GM12878 (cell line): ENCODE measurements around the gene CHPF2. TPM values are rescaled to one million over a fixed set of nuclear protein-coding genes. Genes with fewer than 3 reads are reported as not detected.

Source experiments
- BMI1 ChIP-seq: fragments of 450-650 bp; IDR thresholded peaks from 2 replicates; pipeline ENCODE4 v1.6.1; 2016; ENCODE audit warnings: mild to moderate bottlenecking, moderate library complexity, borderline replicate concordance
- BRCA1 ChIP-seq: IDR thresholded peaks from 2 replicates; pipeline ENCODE4 v1.6.1; 2011; ENCODE audit warnings: low read depth, low read length, improper control_type of control experiment
- CREM ChIP-seq: IDR thresholded peaks from 2 replicates; pipeline ENCODE4 v1.6.1; 2014; ENCODE audit warnings: antibody characterized with exemption, low read depth
- EGR1 ChIP-seq, 2 experiments: IDR thresholded peaks; 1 replicate in 1 of 2; 2 replicates in 1 of 2; pipeline ENCODE4 v1.6.1; 2011 to 2012; ENCODE audit warnings: low read depth in 2 of 2, low read length in 2 of 2, borderline replicate concordance in 1 of 2, mild to moderate bottlenecking in 1 of 2, moderate library complexity in 1 of 2
- EP300 ChIP-seq, 2 experiments: fragments of 150-350 bp in 1 of 2; IDR thresholded peaks; 2 replicates each; pipeline ENCODE4 v1.6.1; 2011 to 2012; ENCODE audit warnings: low read depth in 2 of 2, low read length in 2 of 2, borderline replicate concordance in 1 of 2, improper control_type of control experiment in 1 of 2, inconsistent platforms in 1 of 2; ENCODE audit not compliant: control insufficient read depth in 1 of 2
- FOS ChIP-seq: IDR thresholded peaks from 3 replicates; pipeline ENCODE4 v1.6.1; 2011; ENCODE audit warnings: borderline replicate concordance; ENCODE audit not compliant: insufficient read length; ENCODE audit errors: extremely low read depth
- GATAD2B ChIP-seq: fragments of 450-650 bp; conservative IDR thresholded peaks from 2 replicates; pipeline ENCODE4 v1.6.1; 2017; ENCODE audit warnings: low read depth, mild to moderate bottlenecking, moderate library complexity
- JUNB ChIP-seq: IDR thresholded peaks from 2 replicates; pipeline ENCODE4 v1.6.1; 2016; ENCODE audit warnings: antibody characterized with exemption, mild to moderate bottlenecking
- KDM1A ChIP-seq: fragments of 200-600 bp; sonication (generic); IDR thresholded peaks from 2 replicates; pipeline ENCODE4 v1.6.1; 2016; ENCODE audit warnings: borderline replicate concordance
- MEF2B ChIP-seq: fragments of 450-650 bp; IDR thresholded peaks from 2 replicates; pipeline ENCODE4 v1.6.1; 2018; ENCODE audit warnings: mild to moderate bottlenecking, moderate library complexity; ENCODE audit not compliant: partially characterized antibody, poor library complexity, severe bottlenecking
- MYC ChIP-seq: IDR thresholded peaks from 2 replicates; pipeline ENCODE4 v1.6.1; 2011; ENCODE audit warnings: mild to moderate bottlenecking, low read length, moderate library complexity, inconsistent platforms; ENCODE audit not compliant: insufficient read depth, insufficient replicate concordance, insufficient read length, severe bottlenecking
- NBN ChIP-seq: fragments of 450-650 bp; IDR thresholded peaks from 2 replicates; pipeline ENCODE4 v1.6.1; 2016
- NR2F1 ChIP-seq: fragments of 450-650 bp; conservative IDR thresholded peaks from 2 replicates; pipeline ENCODE4 v1.6.1; 2017; ENCODE audit warnings: mild to moderate bottlenecking
- PML ChIP-seq: IDR thresholded peaks from 2 replicates; pipeline ENCODE4 v1.6.1; 2012; ENCODE audit warnings: low read length, inconsistent platforms
- RAD21 ChIP-seq: IDR thresholded peaks from 2 replicates; pipeline ENCODE4 v1.6.1; 2011; ENCODE audit warnings: mild to moderate bottlenecking, low read depth, low read length, moderate library complexity; ENCODE audit not compliant: insufficient read depth
- ZNF207 ChIP-seq: fragments of 450-650 bp; IDR thresholded peaks from 2 replicates; pipeline ENCODE4 v1.6.1; 2014; ENCODE audit warnings: antibody characterized with exemption, mild to moderate bottlenecking, borderline replicate concordance
- polyA plus RNA-seq, 11 experiments: library from polyadenylated mRNA; depleted of rRNA in 4 of 11; unstranded in 6 of 11; stranded (reverse) in 5 of 11; fragments of >200 nt; fragmentation: Nextera tagmentation in 4 of 11; fragmentation: Illumina TruSeq in 1 of 11; extraction: Ambion mirVana in 4 of 11; extraction: Trizol in 1 of 11; gene quantifications; 1 replicate in 1 of 11; 2 replicates in 10 of 11; pipeline versions ENCODE4 v1.2.1 to v1.2.3, GENCODE V29; 2011 to 2016; ENCODE audit warnings: inconsistent platforms in 2 of 11, missing spikeins in 2 of 11, low read depth in 1 of 11
- total RNA-seq, 4 experiments: library from RNA; depleted of rRNA in 3 of 4; stranded (reverse); fragments of >200 nt in 3 of 4; fragmentation: Illumina TruSeq in 1 of 4; extraction: Trizol in 1 of 4; gene quantifications; 2 replicates each; pipeline versions ENCODE4 v1.2.1 to v1.2.3, GENCODE V29; 2013 to 2021
- TF ChIP-seq, protein P1 (sequence below): IDR thresholded peaks from 2 replicates; pipeline ENCODE4 v1.6.1; 2012; ENCODE audit warnings: low read depth, low read length, improper control_type of control experiment
- TF ChIP-seq, protein P2 (sequence below): fragments of 450-650 bp; IDR thresholded peaks from 2 replicates; pipeline ENCODE4 v1.6.1; 2017; ENCODE audit warnings: mild to moderate bottlenecking, moderate library complexity
- TF ChIP-seq, protein P3 (sequence below): fragments of 450-650 bp; conservative IDR thresholded peaks from 2 replicates; pipeline ENCODE4 v1.6.1; 2017; ENCODE audit warnings: mild to moderate bottlenecking, moderate library complexity
- TF ChIP-seq, protein P4 (sequence below): fragments of 150-350 bp; IDR thresholded peaks from 2 replicates; pipeline ENCODE4 v1.6.1; 2014; ENCODE audit warnings: mild to moderate bottlenecking, low read depth, low read length

The CHPF2 gene
- total and polyA plus RNA-seq, 10 of the 15 experiments (the other 5 are each of a cell fraction or from before 2014, with no cell fraction given), result 0.23 to 33.1 (median 11.5) TPM

DNA sequence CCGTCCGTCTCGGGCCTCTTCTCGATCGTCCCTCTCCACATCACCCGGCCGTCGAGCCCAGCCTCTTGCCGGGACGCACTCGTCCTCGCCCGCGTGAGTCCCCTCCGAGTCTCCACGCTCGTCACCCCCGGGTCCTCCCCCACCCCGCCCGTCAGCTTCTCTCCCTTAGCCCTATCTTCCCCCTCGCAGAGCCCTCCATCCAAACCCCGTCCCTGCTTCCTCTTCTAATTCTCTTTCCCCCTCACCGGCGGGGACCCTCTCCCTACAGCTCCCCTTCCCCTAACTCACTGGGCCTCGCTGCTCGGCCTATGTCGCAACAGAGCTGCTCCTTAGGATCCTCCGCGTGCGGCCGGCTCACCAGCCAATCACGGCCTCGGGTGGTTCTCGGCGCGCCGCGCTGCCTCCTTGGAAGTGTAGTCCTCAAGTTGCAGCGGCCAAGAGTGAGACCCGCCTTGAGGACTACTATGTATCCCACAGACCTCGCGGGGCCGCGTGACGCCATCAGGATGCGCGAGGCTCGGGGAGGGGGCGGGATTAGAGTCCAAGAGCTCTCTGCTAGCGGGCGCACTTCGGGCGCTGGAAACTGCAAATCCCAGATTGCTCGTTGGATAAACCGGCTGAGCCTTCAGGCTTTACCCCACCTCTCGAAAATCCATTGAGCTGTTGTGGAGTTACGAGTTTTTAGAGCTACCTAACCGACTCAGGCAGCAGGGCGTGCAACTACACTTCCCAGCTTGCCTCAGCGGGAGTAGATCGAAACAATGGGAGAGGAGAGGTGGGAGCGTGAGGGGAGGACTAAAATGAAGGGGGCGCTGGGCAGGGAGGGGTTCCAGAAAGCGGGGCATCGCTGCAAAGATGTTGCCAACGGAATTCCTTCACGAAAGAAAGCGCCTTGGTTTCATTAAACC lies 5.2 kb upstream of the CHPF2 start, which contains the start of gene ABCF2 (continued):
- TF ChIP-seq, protein P1, sequence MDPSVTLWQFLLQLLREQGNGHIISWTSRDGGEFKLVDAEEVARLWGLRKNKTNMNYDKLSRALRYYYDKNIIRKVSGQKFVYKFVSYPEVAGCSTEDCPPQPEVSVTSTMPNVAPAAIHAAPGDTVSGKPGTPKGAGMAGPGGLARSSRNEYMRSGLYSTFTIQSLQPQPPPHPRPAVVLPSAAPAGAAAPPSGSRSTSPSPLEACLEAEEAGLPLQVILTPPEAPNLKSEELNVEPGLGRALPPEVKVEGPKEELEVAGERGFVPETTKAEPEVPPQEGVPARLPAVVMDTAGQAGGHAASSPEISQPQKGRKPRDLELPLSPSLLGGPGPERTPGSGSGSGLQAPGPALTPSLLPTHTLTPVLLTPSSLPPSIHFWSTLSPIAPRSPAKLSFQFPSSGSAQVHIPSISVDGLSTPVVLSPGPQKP, result no peak
- no peak for TF ChIP-seq MYC
- TF ChIP-seq, protein P2, sequence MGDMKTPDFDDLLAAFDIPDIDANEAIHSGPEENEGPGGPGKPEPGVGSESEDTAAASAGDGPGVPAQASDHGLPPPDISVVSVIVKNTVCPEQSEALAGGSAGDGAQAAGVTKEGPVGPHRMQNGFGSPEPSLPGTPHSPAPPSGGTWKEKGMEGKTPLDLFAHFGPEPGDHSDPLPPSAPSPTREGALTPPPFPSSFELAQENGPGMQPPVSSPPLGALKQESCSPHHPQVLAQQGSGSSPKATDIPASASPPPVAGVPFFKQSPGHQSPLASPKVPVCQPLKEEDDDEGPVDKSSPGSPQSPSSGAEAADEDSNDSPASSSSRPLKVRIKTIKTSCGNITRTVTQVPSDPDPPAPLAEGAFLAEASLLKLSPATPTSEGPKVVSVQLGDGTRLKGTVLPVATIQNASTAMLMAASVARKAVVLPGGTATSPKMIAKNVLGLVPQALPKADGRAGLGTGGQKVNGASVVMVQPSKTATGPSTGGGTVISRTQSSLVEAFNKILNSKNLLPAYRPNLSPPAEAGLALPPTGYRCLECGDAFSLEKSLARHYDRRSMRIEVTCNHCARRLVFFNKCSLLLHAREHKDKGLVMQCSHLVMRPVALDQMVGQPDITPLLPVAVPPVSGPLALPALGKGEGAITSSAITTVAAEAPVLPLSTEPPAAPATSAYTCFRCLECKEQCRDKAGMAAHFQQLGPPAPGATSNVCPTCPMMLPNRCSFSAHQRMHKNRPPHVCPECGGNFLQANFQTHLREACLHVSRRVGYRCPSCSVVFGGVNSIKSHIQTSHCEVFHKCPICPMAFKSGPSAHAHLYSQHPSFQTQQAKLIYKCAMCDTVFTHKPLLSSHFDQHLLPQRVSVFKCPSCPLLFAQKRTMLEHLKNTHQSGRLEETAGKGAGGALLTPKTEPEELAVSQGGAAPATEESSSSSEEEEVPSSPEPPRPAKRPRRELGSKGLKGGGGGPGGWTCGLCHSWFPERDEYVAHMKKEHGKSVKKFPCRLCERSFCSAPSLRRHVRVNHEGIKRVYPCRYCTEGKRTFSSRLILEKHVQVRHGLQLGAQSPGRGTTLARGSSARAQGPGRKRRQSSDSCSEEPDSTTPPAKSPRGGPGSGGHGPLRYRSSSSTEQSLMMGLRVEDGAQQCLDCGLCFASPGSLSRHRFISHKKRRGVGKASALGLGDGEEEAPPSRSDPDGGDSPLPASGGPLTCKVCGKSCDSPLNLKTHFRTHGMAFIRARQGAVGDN, result no peak
- peak; percentile 99 for TF ChIP-seq CREM
- TF ChIP-seq MEF2B, result no peak
- peak in 1 of 2 experiments; percentile 64; a peak in 2 of 3 replicates for TF ChIP-seq EGR1 (IDR thresholded peaks at IDR 0.05; ENCODE audit: borderline replicate concordance in 1 of 2, low read depth in 2 of 2, low read length in 2 of 2)
- no peak for TF ChIP-seq EP300 (IDR thresholded peaks at IDR 0.05; ENCODE audit: borderline replicate concordance in 1 of 2, control insufficient read depth in 1 of 2, low read depth in 2 of 2, low read length in 2 of 2)
- TF ChIP-seq RAD21, result no peak
- no peak for TF ChIP-seq KDM1A
- no peak for TF ChIP-seq FOS
- TF ChIP-seq, protein P3, sequence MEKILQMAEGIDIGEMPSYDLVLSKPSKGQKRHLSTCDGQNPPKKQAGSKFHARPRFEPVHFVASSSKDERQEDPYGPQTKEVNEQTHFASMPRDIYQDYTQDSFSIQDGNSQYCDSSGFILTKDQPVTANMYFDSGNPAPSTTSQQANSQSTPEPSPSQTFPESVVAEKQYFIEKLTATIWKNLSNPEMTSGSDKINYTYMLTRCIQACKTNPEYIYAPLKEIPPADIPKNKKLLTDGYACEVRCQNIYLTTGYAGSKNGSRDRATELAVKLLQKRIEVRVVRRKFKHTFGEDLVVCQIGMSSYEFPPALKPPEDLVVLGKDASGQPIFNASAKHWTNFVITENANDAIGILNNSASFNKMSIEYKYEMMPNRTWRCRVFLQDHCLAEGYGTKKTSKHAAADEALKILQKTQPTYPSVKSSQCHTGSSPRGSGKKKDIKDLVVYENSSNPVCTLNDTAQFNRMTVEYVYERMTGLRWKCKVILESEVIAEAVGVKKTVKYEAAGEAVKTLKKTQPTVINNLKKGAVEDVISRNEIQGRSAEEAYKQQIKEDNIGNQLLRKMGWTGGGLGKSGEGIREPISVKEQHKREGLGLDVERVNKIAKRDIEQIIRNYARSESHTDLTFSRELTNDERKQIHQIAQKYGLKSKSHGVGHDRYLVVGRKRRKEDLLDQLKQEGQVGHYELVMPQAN, result peak; percentile 41; the same call in 1 of the 2 replicates
- no peak for TF ChIP-seq PML
- no peak for TF ChIP-seq NR2F1
- no peak for TF ChIP-seq BMI1
- TF ChIP-seq, protein P4, sequence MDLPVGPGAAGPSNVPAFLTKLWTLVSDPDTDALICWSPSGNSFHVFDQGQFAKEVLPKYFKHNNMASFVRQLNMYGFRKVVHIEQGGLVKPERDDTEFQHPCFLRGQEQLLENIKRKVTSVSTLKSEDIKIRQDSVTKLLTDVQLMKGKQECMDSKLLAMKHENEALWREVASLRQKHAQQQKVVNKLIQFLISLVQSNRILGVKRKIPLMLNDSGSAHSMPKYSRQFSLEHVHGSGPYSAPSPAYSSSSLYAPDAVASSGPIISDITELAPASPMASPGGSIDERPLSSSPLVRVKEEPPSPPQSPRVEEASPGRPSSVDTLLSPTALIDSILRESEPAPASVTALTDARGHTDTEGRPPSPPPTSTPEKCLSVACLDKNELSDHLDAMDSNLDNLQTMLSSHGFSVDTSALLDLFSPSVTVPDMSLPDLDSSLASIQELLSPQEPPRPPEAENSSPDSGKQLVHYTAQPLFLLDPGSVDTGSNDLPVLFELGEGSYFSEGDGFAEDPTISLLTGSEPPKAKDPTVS, result no peak
- no peak for TF ChIP-seq GATAD2B
- no peak for TF ChIP-seq ZNF207
- TF ChIP-seq NBN, result peak; percentile 93
- TF ChIP-seq BRCA1, result peak; percentile 48; the same call in 1 of the 2 replicates
- TF ChIP-seq JUNB, result no peak
